Neural cell (in vitro differentiated cells): ENCODE measurements around the gene ADCY5. TPM values are rescaled to one million over a fixed set of nuclear protein-coding genes. Genes with fewer than 3 reads are reported as not detected.

Source experiments
- H2AFZ ChIP-seq: fragments of 200-600, 300-800 bp; sonication (generic), shearing (Covaris generic); 2 replicates; pipeline ENCODE4 v1.6.0; 2014; ENCODE audit warnings: low read depth, mild to moderate bottlenecking, antibody characterized with exemption, low read length, moderate library complexity
- H3F3A ChIP-seq: fragments of 200-600 bp; shearing (Covaris generic); 2 replicates; pipeline ENCODE4 v1.6.1; 2016; ENCODE audit warnings: mild to moderate bottlenecking, moderate library complexity, mixed read lengths, antibody characterized with exemption, low read length; ENCODE audit not compliant: insufficient read depth, poor library complexity, severe bottlenecking
- H3K27ac ChIP-seq: fragments of 200-600, 300-800 bp; sonication (generic), shearing (Covaris generic); 2 replicates; pipeline ENCODE4 v1.5.1; 2014; ENCODE audit warnings: mild to moderate bottlenecking, low read length, moderate library complexity
- H3K27me3 ChIP-seq: fragments of 300-800, 200-600 bp; sonication (generic), shearing (Covaris generic); 2 replicates; pipeline ENCODE4 v1.6.0; 2014; ENCODE audit warnings: mild to moderate bottlenecking, low read depth, low read length, moderate library complexity; ENCODE audit not compliant: insufficient read depth
- H3K36me3 ChIP-seq: fragments of 300-800, 200-600 bp; sonication (generic), shearing (Covaris generic); 2 replicates; pipeline ENCODE4 v1.5.1; 2014; ENCODE audit warnings: mild to moderate bottlenecking, antibody characterized with exemption, low read length, moderate library complexity; ENCODE audit not compliant: insufficient read depth
- H3K4me2 ChIP-seq: fragments of 300-800, 200-600 bp; sonication (generic), shearing (Covaris generic); 2 replicates; pipeline ENCODE4 v1.6.0; 2014; ENCODE audit warnings: mild to moderate bottlenecking, low read length
- H3K4me3 ChIP-seq: fragments of 300-800, 200-600 bp; sonication (generic), shearing (Covaris generic); 2 replicates; pipeline ENCODE4 v1.5.1; 2014; ENCODE audit warnings: mild to moderate bottlenecking, low read length, moderate library complexity
- H3K79me2 ChIP-seq: fragments of 200-600 bp; shearing (Covaris generic); replicated peaks from 2 replicates; pipeline ENCODE4 v1.6.0; 2014; ENCODE audit warnings: mild to moderate bottlenecking, low read length, moderate library complexity; ENCODE audit not compliant: insufficient read depth
- H3K9ac ChIP-seq: fragments of 300-800, 200-600 bp; sonication (generic), shearing (Covaris generic); 2 replicates; pipeline ENCODE4 v1.6.1; 2016; ENCODE audit warnings: mild to moderate bottlenecking, low read length, mixed read lengths
- H3K9me2 ChIP-seq: fragments of 200-600 bp; shearing (Covaris generic); 2 replicates; pipeline ENCODE4 v1.6.1; 2016; ENCODE audit warnings: mild to moderate bottlenecking, low read length, mixed read lengths; ENCODE audit not compliant: insufficient read depth
- H3K9me3 ChIP-seq: fragments of 200-600, 300-800 bp; sonication (generic), shearing (Covaris generic); 2 replicates; pipeline ENCODE4 v1.6.1; 2016; ENCODE audit warnings: mild to moderate bottlenecking, mixed run types, low read length, moderate library complexity, mixed read lengths
- H4K20me1 ChIP-seq: fragments of 200-600 bp; shearing (Covaris generic); 2 replicates; pipeline ENCODE4 v1.6.1; 2016; ENCODE audit warnings: mild to moderate bottlenecking, mixed run types; ENCODE audit not compliant: insufficient read depth
- CTCF ChIP-seq: fragments of 450-650 bp; IDR thresholded peaks from 2 replicates; pipeline ENCODE4 v1.5.1; 2014; ENCODE audit warnings: antibody characterized with exemption, mild to moderate bottlenecking, moderate library complexity; ENCODE audit not compliant: poor library complexity, severe bottlenecking
- EP300 ChIP-seq: fragments of 450-650 bp; conservative IDR thresholded peaks from 2 replicates; pipeline ENCODE4 v1.6.1; 2014; ENCODE audit warnings: antibody characterized with exemption, mild to moderate bottlenecking, moderate library complexity; ENCODE audit not compliant: poor library complexity, severe bottlenecking
- EZH2 ChIP-seq: fragments of 200-600, 300-800 bp; shearing (Covaris generic), sonication (generic); IDR thresholded peaks from 2 replicates; pipeline ENCODE4 v1.6.1; 2014; ENCODE audit warnings: antibody characterized with exemption, low read length, borderline replicate concordance, mild to moderate bottlenecking; ENCODE audit not compliant: insufficient read depth, poor library complexity, severe bottlenecking
- MXI1 ChIP-seq: fragments of 450-650 bp; conservative IDR thresholded peaks from 2 replicates; pipeline ENCODE4 v1.6.1; 2014; ENCODE audit warnings: antibody characterized with exemption, mild to moderate bottlenecking; ENCODE audit not compliant: poor library complexity, severe bottlenecking
- POLR2AphosphoS5 ChIP-seq: IDR thresholded peaks from 2 replicates; pipeline ENCODE4 v1.6.1; 2012
- RAD21 ChIP-seq: fragments of 450-650 bp; conservative IDR thresholded peaks from 2 replicates; pipeline ENCODE4 v1.6.1; 2014; ENCODE audit warnings: antibody characterized with exemption, mild to moderate bottlenecking, moderate library complexity
- REST ChIP-seq: IDR thresholded peaks from 2 replicates; pipeline ENCODE4 v1.6.1; 2012; ENCODE audit warnings: borderline replicate concordance
- SMC3 ChIP-seq: fragments of 450-650 bp; conservative IDR thresholded peaks from 2 replicates; pipeline ENCODE4 v1.6.1; 2014; ENCODE audit warnings: antibody characterized with exemption, mild to moderate bottlenecking, moderate library complexity; ENCODE audit not compliant: poor library complexity
- TAF1 ChIP-seq: IDR thresholded peaks from 2 replicates; pipeline ENCODE4 v1.6.1; 2012; ENCODE audit warnings: low read depth
- polyA plus RNA-seq: library from polyadenylated mRNA; depleted of rRNA; stranded (reverse); fragments of >200 nt; gene quantifications from 2 replicates; pipeline ENCODE4 v1.2.3, GENCODE V29; 2014

The ADCY5 gene
- polyA plus RNA-seq, 1 donor from 2014 or later, result 7.7 TPM

GRCh38 chr3:123379041-123379830, 69.7 kb downstream of the ADCY5 start:
- H3K9me3 ChIP-seq, result no peaks in the 10 kb centered on the region
- no peak for TF ChIP-seq EP300
- no peak for TF ChIP-seq RAD21
- no peak for TF ChIP-seq SMC3
- no peak for TF ChIP-seq TAF1
- TF ChIP-seq MXI1, result no peak
- no peak for TF ChIP-seq REST
- H4K20me1 ChIP-seq, result no peaks in the 10 kb centered on the region
- no peaks in the 10 kb centered on the region for H3K79me2 ChIP-seq
- no peaks in the 10 kb centered on the region for H3K36me3 ChIP-seq
- H3F3A ChIP-seq, result no peaks in the 10 kb centered on the region
- no peak overlapping the region for H2AFZ ChIP-seq
- H3K27ac ChIP-seq, result no peak overlapping the region
- H3K9ac ChIP-seq, result no peak overlapping the region
- H3K4me2 ChIP-seq, result no peak overlapping the region
- no peaks in the 10 kb centered on the region for H3K9me2 ChIP-seq
- H3K27me3 ChIP-seq, result no peaks in the 10 kb centered on the region
- no peak overlapping the region for H3K4me3 ChIP-seq

GRCh38 chr3:123378409-123378915, 70.4 kb downstream of the ADCY5 start:
- Histone ChIP-seq H3K9ac (no peak overlapping the region), H3K4me2 (no peak overlapping the region), H3K36me3 (no peaks in the 10 kb centered on the region), H3K4me3 (no peak overlapping the region), H4K20me1 (no peaks in the 10 kb centered on the region), H3K27me3 (no peaks in the 10 kb centered on the region), H3K9me3 (no peaks in the 10 kb centered on the region), H3K9me2 (no peaks in the 10 kb centered on the region), H3K27ac (no peak overlapping the region), H3F3A (no peaks in the 10 kb centered on the region), H2AFZ (no peak overlapping the region), H3K79me2 (no peaks in the 10 kb centered on the region)
- TF ChIP-seq TAF1 (no peak), EP300 (no peak), RAD21 (no peak), EZH2 (no peak), POLR2AphosphoS5 (no peak), MXI1 (no peak), SMC3 (no peak), CTCF (no peak), REST (no peak)
